WTC11 (cell line): Measurements from ENCODE around the gene OSBPL9. TPM values are rescaled to one million over a fixed set of nuclear protein-coding genes. Genes with fewer than 3 reads are reported as not detected.

Experiments
- ARID4B ChIP-seq: sonication (generic); formaldehyde crosslinking; IDR thresholded peaks from 2 replicates; pipeline ENCODE4 v1.8.0; 2023; ENCODE audit warnings: missing genetic modification reagents, mild to moderate bottlenecking, borderline replicate concordance
- CDX4 ChIP-seq: fragments of 250-450 bp; sonication (Bioruptor Pico); IDR thresholded peaks from 2 replicates; pipeline ENCODE4 v1.9.0; 2021; ENCODE audit warnings: moderate library complexity, mild to moderate bottlenecking, inconsistent platforms, borderline replicate concordance
- CREM ChIP-seq: sonication (generic); formaldehyde crosslinking; IDR thresholded peaks from 2 replicates; pipeline ENCODE4 v1.8.1; 2022; ENCODE audit warnings: mild to moderate bottlenecking, missing genetic modification reagents, moderate library complexity
- ELF4 ChIP-seq: sonication (generic); formaldehyde crosslinking; IDR thresholded peaks from 2 replicates; pipeline ENCODE4 v1.8.1; 2022; ENCODE audit warnings: low read depth, mild to moderate bottlenecking, moderate library complexity, missing genetic modification reagents
- ETV6 ChIP-seq: sonication (generic); formaldehyde crosslinking; IDR thresholded peaks from 2 replicates; pipeline ENCODE4 v1.8.1; 2022; ENCODE audit warnings: mild to moderate bottlenecking, missing genetic modification reagents
- FOXJ3 ChIP-seq: sonication (generic); formaldehyde crosslinking; IDR thresholded peaks from 2 replicates; pipeline ENCODE4 v1.9.0; 2021; ENCODE audit warnings: missing genetic modification reagents, mild to moderate bottlenecking, borderline replicate concordance
- FOXP1 ChIP-seq: sonication (generic); formaldehyde crosslinking; IDR thresholded peaks from 2 replicates; pipeline ENCODE4 v1.8.0; 2022; ENCODE audit warnings: missing genetic modification reagents, mild to moderate bottlenecking, moderate library complexity, borderline replicate concordance
- HMGXB4 ChIP-seq: sonication (generic); formaldehyde crosslinking; IDR thresholded peaks from 2 replicates; pipeline ENCODE4 v1.8.1; 2023; ENCODE audit warnings: mild to moderate bottlenecking, moderate library complexity, missing genetic modification reagents
- IRF2 ChIP-seq: sonication (generic); formaldehyde crosslinking; IDR thresholded peaks from 2 replicates; pipeline ENCODE4 v1.8.0; 2022; ENCODE audit warnings: low read depth, missing genetic modification reagents, borderline replicate concordance
- MLX ChIP-seq: sonication (generic); formaldehyde crosslinking; IDR thresholded peaks from 2 replicates; pipeline ENCODE4 v1.8.1; 2023; ENCODE audit warnings: mild to moderate bottlenecking, missing genetic modification reagents, moderate library complexity
- MYBL2 ChIP-seq: sonication (generic); formaldehyde crosslinking; IDR thresholded peaks from 2 replicates; pipeline ENCODE4 v1.8.1; 2023; ENCODE audit warnings: mild to moderate bottlenecking, moderate library complexity, missing genetic modification reagents
- NR1H2 ChIP-seq: sonication (generic); formaldehyde crosslinking; IDR thresholded peaks from 2 replicates; pipeline ENCODE4 v1.9.0; 2021; ENCODE audit warnings: mild to moderate bottlenecking, moderate library complexity, missing genetic modification reagents
- OVOL2 ChIP-seq: fragments of 250-450 bp; sonication (Bioruptor Pico); IDR thresholded peaks from 2 replicates; pipeline ENCODE4 v1.9.0; 2021; ENCODE audit warnings: mild to moderate bottlenecking, borderline replicate concordance
- PRRX2 ChIP-seq: fragments of 250-450 bp; sonication (Bioruptor Pico); IDR thresholded peaks from 2 replicates; pipeline ENCODE4 v1.8.0; 2021; ENCODE audit warnings: mild to moderate bottlenecking
- SMAD4 ChIP-seq: sonication (generic); formaldehyde crosslinking; IDR thresholded peaks from 2 replicates; pipeline ENCODE4 v1.8.0; 2022; ENCODE audit warnings: mild to moderate bottlenecking, missing genetic modification reagents
- STAT6 ChIP-seq: sonication (generic); formaldehyde crosslinking; conservative IDR thresholded peaks from 2 replicates; pipeline ENCODE4 v1.8.1; 2023; ENCODE audit warnings: mild to moderate bottlenecking, low read depth, missing genetic modification reagents, moderate library complexity
- TP53 ChIP-seq: sonication (generic); formaldehyde crosslinking; IDR thresholded peaks from 2 replicates; pipeline ENCODE4 v1.8.1; 2023; ENCODE audit warnings: mild to moderate bottlenecking, missing genetic modification reagents
- ZNF138 ChIP-seq: sonication (generic); formaldehyde crosslinking; conservative IDR thresholded peaks from 2 replicates; pipeline ENCODE4 v1.8.1; 2022; ENCODE audit warnings: mild to moderate bottlenecking, moderate library complexity, missing genetic modification reagents
- ZNF263 ChIP-seq: sonication (generic); formaldehyde crosslinking; IDR thresholded peaks from 2 replicates; pipeline ENCODE4 v1.8.1; 2022; ENCODE audit warnings: low read depth, mild to moderate bottlenecking, moderate library complexity, missing genetic modification reagents
- ZNF396 ChIP-seq: fragments of 250-450 bp; sonication (Bioruptor Pico); IDR thresholded peaks from 2 replicates; pipeline ENCODE4 v1.8.0; 2021; ENCODE audit warnings: mild to moderate bottlenecking, moderate library complexity, borderline replicate concordance
- ZNF423 ChIP-seq: fragments of 250-450 bp; sonication (Bioruptor Pico); IDR thresholded peaks from 2 replicates; pipeline ENCODE4 v2.1.2; 2022; ENCODE audit warnings: mild to moderate bottlenecking, moderate library complexity
- total RNA-seq: library from RNA; stranded (reverse); gene quantifications from 3 replicates; pipeline ENCODE4 v1.2.3, GENCODE V29; 2021

OSBPL9 gene
- total RNA-seq, 1 experiment from 2014 or later: 55.6 TPM

DNA sequence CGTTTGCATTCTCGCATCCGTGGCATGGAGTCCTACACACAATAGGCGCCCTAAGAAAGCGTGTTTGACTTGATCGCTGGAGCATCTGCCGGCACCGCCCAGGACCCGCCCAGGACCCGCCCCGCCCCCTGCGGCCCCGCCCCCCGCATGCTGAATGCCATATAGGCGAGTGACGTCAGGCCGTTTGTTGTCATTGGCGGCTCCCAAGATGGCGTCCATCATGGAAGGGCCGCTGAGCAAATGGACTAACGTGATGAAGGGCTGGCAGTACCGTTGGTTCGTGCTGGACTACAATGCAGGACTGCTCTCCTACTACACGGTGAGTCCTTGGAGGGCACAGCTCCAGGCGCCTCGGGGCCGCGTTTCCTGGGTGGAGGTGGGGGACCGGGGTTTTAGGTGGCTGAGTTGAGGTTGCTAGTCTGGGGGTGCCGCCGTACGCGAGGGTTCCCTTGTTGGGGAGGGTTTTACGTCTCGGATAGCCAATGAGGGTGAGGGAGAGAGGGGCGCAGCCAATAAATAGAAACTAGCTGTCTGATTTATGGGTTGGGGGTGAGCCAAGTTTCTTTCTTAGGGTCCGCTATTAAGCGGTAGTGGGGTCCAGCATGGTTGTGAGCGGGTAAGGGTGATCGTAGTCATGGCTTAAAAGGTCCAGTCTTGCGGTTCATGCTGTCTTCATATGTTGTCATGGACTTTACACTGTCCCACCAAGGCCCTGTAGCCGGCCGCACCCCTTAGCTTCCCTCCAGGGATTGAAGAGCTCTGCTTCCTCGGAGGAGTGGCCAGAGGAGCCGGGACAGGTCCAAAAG lies at the start of gene OSBPL9 (continued):
- TF ChIP-seq ZNF263: no peak
- TF ChIP-seq NR1H2: no peak
- no peak for TF ChIP-seq ZNF423 (CRISPR knock-in tag)
- TF ChIP-seq FOXP1 (CRISPR knock-in tag): peak; percentile 47; the same call in 1 of the 2 replicates
- TF ChIP-seq OVOL2 (CRISPR knock-in tag): no peak
- TF ChIP-seq TP53 (CRISPR knock-in tag): no peak
- TF ChIP-seq MYBL2 (CRISPR knock-in tag): no peak
- TF ChIP-seq MLX (CRISPR knock-in tag): no peak
- TF ChIP-seq PRRX2 (CRISPR knock-in tag): no peak
- no peak for TF ChIP-seq SMAD4 (CRISPR knock-in tag)
- no peak for TF ChIP-seq ETV6 (CRISPR knock-in tag)
- no peak for TF ChIP-seq HMGXB4 (CRISPR knock-in tag)
- no peak for TF ChIP-seq CREM
- no peak for TF ChIP-seq ZNF138 (CRISPR knock-in tag)
- no peak for TF ChIP-seq FOXJ3 (CRISPR knock-in tag)
- no peak for TF ChIP-seq CDX4
- TF ChIP-seq STAT6 (CRISPR knock-in tag): no peak
- no peak for TF ChIP-seq ZNF396
- TF ChIP-seq ELF4 (CRISPR knock-in tag): no peak
- TF ChIP-seq ARID4B: peak; percentile 80; the same call in 1 of the 2 replicates
- TF ChIP-seq IRF2 (CRISPR knock-in tag): no peak
